CD4-positive, alpha-beta T cell treated with Interferon alpha-2 for 1 hour (primary cell): Measurements from ENCODE around the gene BACH2.
"Not testable (repeated sequence)": the region's sequence is repeated elsewhere in the genome, so short reads cannot be mapped to it uniquely, and the experiment has no call there.

Experiments used
- DNase-seq, 2 donors: peaks; one replicate each; pipeline ENCODE4 v3.0.0-alpha.2; 2020 to 2022

Gene BACH2

DNA sequence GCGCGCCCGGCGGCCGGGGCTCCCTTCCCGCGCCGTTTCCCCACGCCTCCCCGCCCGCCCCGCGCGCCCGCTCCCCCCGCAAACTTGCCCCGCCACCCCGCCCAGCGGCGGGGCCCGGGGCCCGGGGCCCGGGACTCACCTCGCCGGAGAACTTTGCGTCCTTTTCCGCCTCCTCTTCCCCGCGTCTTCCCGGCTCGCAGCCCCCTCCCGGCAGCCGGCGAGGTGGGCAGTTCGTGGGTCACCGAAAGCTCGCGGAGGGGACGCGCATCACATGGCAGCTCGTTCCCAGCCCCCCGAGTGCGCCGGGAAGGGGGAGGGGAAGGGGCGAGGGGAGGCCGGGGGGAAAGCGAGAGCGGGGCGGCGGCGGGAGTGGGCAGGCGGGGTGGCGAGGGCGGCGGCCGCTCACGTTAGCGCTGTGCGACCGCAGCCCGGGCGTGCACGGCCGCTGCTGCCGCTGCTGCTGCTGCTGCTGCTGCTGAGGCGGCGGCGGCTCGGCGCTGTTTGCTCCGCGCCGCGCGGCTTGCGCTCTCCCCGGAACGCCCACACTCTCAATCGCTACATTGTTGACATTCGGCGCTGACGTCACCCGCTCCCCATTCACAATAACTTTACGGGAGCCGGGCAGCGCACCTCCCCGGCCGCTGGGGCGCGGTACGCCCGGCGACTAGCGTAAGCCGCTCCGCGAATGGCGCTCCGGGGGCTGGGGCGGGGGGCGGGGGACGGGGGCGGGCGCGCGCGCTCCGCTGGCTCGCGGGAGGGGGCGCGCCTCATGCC, at the start of gene BACH2:
Gene BACH2 (minus strand): TSS at position 503 of the 774 bp plus-strand sequence. CDS start 287,999 bp downstream, outside the sequence.
- DNase-seq, result peak; percentile 92 to 93

DNA sequence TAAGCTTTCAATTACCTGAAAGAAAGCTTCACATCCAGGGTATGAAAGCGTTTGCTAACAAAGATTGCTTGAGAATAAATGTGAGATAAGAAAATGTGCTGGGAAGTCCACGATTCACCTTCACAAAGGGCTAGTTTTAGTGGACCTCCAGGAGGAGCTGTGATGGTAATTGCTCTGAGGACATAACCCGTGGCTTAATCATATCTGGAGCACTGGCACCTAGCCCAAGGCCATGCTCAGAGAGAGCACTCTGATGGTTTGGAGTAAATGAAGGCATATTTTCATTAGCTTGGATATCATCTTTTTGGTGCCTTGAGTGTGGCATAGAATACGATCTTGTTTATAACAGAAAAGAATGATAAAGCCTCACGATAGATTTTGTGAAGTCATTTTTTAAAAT, 46.9 kb upstream of the BACH2 start:
- no peak for DNase-seq

DNA sequence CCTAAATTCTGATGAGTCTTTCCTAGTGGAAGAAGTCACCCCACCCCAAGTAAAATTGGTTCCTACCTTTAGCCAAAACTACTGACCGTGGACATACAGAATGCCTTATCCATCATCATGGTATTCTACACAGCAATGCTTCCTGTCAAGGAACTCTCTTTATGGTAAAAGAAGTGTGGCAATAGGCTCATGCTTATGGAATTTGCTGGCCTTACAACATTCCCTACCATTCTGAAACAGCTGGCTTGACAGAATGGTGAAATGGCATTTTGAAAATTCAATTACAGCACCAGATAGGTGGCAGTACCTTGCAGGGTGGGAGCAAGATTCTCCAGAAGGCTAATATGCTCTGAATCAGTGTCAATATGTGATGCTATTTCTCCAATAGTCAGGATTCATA, 41.8 kb upstream of the BACH2 start:
- no peak for DNase-seq

- no peak for DNase-seq
Observed at GRCh38 chr6:90336388-90336947, 39.8 kb upstream of the BACH2 start.

GRCh38 chr6:90333928-90334327, 37.3 kb upstream of the BACH2 start:
- no peak for DNase-seq

DNA sequence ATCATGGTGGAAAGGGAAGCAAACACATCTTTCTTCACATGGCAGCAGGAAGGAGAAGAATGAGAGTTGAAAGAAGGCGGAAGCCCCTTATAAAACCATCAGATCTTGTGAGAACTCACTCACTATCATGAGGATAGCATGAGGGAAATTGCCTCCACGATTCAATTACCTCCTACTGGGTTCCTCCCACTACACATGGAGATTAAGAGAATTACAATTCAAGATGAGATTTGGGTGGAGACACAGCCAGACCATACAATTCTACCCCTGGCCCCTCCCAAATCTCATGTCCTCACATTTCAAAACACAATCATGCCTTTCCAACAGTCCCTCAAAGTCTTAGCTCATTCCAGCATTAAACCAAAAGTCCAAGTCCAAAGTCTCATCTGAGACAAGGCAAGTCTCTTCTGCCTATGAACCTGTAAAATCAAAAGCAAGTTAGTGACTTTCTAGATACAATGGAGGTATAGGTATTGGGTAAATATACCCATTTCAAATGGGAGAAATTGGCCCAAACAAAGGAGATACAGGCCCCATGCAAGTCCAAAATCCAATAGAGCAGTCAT, 36.4 kb upstream of the BACH2 start:
- not testable (repeated sequence) for DNase-seq

- DNase-seq, result no peak
Observed at GRCh38 chr6:90329386-90330077, 32.9 kb upstream of the BACH2 start.

DNA sequence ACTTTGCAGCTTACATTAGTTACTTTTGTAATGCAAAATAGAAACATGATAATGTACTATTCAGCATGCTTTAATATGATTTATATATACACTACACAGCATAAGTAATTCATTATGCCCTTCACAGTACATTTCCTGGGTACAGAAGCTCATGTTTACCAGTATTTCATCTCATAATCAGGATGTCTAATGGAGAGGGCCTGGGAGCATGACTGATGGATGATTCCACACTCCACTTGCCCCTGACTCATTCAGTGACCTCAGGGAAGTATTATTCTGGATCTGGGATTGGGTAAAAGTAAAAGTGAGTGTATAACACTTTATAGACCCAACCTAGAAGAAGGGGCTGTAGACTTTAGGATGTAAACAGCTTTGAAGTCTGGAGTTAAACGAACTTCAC, 31.4 kb upstream of the BACH2 start:
- no peak for DNase-seq

DNA sequence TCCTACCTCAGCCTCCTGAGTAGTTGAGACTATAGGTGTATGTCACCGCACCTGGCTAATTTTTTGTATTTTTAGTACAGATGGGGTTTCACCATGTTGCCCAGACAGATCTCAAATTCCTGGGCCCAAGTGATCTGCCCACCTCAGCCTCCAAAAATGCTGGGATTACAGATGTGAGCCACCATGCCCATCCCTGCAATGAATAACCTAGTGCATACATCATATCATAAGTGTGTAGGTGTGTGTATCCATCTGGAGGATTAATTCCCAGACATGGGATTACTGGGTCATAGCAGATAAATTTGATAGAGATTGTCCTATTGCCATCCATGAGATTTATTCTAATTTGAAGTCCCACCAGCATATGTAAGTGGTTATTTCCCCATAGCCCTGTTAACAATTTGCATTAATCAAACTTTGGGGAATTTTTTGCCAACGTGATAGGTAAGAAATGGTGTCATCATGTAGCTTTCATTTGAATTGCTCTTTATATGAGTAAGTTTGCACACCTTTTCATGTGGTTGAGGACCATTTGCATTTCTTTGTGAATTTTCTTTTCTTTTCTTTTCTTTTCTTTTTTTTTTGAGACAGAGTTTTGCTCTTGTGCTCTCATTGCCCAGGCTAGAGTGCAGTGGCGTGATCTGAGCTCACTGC, 29.9 kb upstream of the BACH2 start:
- no peak for DNase-seq

- DNase-seq, result no peak
Observed at GRCh38 chr6:90323706-90324105, 27.1 kb upstream of the BACH2 start.

GRCh38 chr6:90322976-90323474, 26.4 kb upstream of the BACH2 start:
- no peak for DNase-seq

DNA sequence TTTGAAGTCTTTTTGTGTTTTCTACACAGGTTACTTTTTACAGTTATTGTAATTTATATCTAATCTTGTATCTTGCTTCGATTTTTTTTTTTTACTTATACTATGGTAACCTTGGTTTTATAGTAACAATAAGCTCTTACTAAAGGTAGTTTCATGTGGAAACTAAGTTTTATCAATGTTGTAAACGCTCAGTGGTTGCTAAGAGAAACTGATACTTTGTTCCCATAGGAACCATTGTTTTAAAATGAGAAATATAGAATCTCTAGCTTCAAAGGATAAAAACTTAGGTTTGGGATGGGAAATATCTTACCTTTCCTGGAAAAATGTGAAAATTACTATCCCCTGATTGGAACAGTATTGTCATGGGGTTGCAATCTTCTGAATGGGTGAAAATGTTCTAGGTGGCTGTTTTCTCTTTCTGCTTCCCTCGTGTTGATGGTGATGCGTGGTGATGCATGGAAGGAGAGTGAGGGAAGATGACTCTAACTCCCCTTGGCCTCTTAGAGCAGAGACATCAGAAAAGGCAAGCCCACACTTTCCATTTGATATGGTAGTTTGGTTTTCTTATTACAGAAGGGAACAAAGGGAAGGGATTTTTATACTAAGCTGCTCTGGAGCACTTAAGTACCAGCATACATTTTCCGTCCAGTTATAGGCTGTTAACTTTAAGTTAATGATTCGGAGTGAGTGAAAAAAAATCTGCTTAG, 23.5 kb upstream of the BACH2 start:
- DNase-seq, result no peak

DNA sequence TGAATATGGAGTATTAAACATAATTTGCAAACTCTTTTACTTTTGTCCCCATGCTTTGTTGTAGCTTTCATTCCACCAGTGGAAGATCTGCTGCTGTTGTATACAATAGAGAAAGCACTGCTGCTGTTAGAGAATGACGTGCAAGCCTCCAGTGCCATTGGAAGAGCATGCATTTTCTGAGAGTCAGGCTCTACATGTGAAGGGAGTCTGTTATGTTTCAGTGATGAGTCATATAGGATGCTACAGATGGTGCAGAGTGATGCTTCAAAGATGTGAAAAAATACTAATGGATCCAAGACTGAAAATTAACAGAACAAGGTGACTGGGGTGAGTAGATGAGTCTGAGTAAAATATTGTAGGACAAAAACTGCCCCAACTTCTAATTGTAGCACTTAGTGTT, 22.4 kb upstream of the BACH2 start:
- no peak for DNase-seq

- no peak for DNase-seq
Observed at GRCh38 chr6:90315986-90316385, 19.3 kb upstream of the BACH2 start.

DNA sequence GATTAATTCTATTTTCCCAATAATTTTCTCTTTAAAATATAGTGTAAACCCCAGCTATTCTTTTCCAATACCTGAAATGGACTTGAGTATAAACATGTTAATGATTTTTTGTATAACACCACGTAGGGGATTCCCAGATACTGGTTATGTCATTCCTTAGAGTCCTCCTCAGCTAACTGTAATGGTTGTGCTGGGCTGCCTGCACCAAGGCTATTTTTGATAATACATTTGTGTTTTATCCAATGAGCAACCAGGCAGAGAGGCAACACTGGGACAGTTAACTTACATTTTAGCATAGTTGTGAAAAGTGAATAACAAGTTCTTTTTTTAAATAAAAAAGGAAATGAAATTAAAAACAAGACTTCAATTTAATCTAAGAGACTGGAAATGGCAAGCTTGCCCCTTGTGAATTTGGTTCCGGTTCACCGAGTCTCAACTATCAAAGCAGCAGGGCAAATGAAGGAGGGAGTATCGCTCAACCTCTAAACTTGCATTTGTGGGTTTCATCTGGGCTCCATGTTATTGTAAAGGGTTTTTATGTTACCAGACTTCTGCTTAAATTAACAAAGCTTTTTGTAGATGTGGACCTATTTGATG, 18.8 kb upstream of the BACH2 start:
- peak in 1 of 2 donors; percentile 46 for DNase-seq

DNA sequence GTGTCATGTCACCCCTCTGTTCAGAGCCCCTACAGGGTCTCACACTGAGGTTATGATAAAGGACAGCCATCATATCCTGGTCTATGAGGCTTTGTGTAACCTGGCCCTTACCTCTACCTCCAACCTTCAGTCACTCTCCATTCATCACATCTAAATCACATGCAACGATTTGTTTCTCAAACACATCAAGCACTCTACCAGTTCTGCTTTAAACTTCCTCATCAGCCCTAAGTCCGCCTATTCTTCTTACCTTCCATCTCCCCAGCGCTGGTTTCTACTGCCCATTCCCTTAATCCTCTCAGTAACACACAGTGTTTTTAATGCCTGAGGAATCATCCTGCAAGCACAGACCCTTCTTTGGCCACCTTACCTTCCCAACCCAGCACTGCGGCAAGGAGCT, 17.9 kb upstream of the BACH2 start:
- DNase-seq, result no peak

DNA sequence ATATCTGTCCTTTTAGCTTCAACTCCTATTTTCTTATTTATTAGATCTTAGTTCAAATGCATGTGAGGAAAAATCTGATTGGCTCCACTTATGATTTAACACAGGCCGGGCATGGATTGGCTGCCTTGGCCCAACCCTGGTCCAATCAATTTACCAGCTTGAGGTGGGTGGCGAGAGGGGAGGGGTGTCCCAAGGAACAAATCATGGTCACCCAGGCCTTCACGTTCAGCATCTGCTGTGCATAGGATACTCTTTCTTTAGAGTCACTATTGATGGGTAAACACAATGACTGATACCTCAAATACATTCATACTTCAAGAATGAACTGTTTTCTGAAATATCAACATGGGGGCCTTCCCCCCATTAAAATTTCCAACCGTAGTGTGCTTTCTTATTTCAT, 14.9 kb upstream of the BACH2 start:
- DNase-seq, result no peak

DNA sequence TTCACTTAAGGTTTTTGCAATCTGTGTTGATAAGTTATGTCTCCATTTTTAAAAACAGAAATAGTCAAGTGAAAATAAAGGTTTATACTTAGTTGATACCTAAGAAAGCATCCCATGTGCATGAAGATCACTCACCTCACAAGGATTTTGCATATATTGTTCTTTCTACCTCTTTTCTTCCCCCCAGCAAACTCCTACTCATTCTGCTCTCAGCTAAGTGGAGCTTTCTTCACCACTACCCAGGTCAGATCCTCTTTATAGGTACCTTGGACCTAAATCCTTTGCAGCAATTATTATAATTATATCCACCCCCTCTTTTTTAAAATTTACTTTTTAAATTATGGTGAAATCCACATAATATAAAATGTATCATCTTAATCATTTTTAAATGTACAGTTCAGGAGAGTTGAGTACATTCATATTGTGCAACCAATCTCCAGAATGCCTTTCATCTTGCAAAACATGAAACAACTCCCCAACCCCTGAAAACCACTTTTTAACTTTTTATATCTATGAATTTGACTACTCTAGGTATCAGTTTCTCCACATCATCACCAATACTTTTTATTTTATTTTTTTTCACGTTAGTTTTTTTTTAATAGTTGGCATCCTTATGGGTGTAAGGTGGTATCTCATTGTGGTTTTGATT, 9.3 kb upstream of the BACH2 start:
- no peak for DNase-seq

GRCh38 chr6:90304308-90304707, 7.7 kb upstream of the BACH2 start:
- DNase-seq, result peak in 1 of 2 donors; percentile 28

DNA sequence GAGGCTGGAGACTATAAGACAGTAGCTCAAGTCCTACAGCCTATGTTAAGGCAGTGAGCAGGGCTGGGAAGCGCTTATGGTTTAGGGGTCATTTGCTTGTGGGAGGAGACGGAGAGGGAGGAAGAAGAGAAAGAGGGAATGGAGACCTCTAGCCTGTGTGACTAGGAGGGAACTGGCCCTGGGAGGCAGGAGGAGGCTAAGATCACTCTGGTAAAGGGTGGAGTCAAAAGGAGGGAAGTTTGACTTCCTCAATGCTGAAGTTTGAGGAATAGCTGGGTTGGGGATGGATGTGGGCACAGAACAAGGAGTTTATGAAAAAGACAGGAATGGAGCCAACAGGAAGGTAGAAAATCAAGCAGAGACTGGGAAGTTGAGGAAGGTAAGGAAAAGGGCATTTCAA, 6.4 kb upstream of the BACH2 start:
- DNase-seq, result no peak

GRCh38 chr6:90302320-90302719, 5.7 kb upstream of the BACH2 start:
- no peak for DNase-seq
